Erythroblast (primary cell): ENCODE results near the gene EFHC2.

Experiments
- DNase-seq, 2 experiments: peaks; one replicate each; lab custom pipeline; 2025; lab: John Stamatoyannopoulos, UW
- GATA1 ChIP-seq: IDR thresholded peaks from 2 replicates; pipeline ENCODE4 v1.6.1; 2011; ENCODE audit warnings: low read depth, mild to moderate bottlenecking, control low read depth, low read length, moderate library complexity
- POLR2A ChIP-seq: IDR thresholded peaks from 2 replicates; pipeline ENCODE4 v1.6.1; 2011; ENCODE audit warnings: mild to moderate bottlenecking, low read length

EFHC2 gene

DNA sequence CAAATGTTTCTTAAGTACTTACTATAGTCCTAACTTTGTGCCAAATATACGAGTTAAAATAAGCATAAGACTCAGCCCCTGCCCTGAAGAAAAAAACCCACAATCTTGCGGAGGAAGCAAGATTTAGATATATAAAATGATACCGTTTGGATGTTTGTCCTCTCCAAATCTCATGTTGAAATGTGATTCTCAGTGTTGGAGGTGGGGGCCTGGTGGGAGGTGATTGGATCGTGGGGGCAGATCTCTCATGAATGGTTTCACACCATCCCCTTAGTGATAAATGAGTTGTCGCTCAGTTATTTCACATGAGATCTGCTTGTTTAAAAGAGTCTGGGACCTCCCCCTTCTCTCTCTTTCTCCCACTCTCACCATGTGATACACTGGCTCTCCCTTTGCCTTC, 28.7 kb downstream of the EFHC2 start:
- DNase-seq, result peak in 1 of 2 experiments; percentile 1
- TF ChIP-seq POLR2A (no peak), GATA1 (no peak)

DNA sequence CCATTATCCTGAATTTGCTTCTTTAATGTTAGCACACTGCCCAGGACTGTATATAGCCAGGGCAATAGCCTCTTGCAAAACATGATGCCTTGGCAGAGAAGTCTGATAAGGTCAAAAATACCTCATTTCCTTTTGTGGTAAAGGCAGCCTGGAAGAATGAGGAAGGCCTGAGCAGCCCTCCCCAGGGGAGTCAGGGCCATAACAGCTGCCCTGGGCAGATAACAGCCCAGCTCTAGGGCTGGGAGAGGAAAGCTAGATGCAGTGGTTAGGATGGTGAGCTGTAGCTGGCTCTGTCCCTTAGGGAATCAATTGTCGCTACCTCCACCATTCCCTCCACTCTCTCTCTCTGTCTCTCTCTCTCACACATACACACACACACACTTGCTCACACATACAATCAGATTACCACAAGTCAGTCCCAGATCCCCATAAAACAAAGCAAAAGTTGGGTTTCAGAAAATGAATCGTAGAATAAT, 29.2 kb downstream of the EFHC2 start:
- no peak for TF ChIP-seq POLR2A
- TF ChIP-seq GATA1, result peak; percentile 58
- peak; percentile 76 to 87 for DNase-seq

DNA sequence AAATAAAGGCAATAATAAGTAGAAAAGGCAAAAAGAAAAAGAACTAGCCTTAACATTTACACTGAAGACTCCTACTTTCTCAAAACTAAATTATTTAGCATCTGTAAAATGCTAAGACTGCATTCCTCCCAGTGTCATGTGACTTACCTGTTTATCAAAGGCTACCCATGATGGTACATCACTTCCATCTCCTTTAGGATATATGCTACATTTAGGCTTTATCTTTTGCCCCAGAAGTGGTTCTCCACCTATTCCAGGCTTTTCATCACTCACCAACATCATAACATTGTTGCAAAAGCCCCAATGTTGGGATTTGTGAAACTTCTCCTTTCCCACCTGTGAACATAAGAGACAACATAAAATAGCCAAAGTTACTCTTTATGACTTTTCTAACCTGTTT, 31.1 kb downstream of the EFHC2 start:
- TF ChIP-seq GATA1 (no peak), POLR2A (no peak)
- DNase-seq, result no peak

DNA sequence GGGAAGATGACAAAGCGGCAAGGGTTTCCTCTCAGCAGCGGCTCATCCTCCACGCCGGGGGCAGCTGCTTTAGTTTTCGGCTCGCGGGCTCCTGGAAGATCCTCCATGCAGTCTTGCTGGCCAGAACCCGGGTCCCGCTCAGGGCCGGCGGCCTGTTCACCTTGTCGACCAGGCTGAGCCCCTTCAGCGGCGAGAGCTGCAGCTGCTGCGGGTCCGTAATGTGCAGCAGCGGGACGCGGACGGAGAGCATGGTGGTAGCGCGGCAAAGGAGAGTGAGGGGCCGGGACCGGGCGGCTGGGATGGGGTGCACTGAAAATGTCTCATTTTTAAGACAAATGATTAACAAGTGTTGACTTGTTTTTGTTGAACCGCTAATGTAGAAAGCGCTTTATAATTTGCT, 33.2 kb downstream of the EFHC2 start:
- DNase-seq, result no peak
- TF ChIP-seq GATA1 (no peak), POLR2A (no peak)

DNA sequence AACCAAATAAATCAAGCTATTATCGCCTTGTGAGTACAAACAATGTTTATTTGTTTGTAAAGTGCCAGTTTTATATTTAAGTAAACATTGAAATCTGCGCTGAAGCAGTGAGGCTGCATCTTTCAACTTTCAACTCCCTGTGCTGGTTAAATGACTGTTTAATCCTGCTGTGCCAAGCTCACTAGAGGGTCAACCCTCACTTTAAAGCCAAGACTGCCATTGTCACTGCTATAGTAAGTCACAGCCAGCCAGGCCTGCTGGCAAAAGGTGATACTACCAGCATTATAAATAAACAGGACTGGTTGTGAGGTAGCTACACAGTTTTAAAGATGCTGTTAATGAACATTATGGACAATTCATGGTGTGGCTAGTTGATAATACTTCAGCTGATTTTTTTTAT, 34.6 kb downstream of the EFHC2 start:
- DNase-seq, result no peak
- TF ChIP-seq GATA1, result no peak
- TF ChIP-seq POLR2A, result no peak

DNA sequence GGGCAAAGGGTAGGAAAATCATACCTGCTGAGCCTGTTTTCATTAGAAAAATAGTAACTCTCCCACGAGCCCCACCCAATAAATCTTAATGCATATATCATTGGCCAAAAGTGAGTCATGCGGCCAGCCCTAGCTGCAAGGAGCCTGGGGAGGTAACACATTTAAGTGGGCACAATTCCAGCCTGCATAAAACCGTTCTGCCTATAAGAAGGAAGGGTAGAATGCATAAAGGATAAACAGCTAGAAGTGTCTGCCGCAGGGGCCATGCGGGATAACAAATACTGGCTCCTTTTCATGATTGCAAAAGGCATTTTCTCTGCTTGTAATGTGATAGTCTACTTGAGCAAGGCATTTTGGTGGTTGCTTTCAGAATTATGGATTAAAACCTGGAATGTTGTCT, 37.1 kb downstream of the EFHC2 start:
- DNase-seq, result no peak
- TF ChIP-seq POLR2A (no peak), GATA1 (no peak)

DNA sequence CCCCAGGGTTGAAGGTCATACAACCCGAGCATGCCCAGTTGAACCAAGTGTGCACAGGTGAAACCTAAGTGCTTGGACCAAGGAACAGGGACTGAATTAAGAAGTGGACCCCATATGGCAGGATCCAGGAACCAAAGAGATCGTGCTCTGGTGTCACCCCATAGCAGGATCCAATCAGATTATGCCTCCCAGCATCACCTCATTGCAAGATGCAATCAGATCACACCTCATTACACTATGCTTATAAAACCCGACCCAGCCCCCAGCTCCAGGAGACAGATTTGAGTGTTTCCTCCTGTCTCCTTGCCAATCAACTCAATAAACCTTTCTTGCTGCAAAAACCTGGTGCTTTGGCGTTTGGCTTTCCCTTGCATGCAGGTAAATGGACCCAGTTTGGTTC, 37.6 kb downstream of the EFHC2 start:
- DNase-seq, result no peak
- TF ChIP-seq POLR2A (no peak), GATA1 (no peak)

DNA sequence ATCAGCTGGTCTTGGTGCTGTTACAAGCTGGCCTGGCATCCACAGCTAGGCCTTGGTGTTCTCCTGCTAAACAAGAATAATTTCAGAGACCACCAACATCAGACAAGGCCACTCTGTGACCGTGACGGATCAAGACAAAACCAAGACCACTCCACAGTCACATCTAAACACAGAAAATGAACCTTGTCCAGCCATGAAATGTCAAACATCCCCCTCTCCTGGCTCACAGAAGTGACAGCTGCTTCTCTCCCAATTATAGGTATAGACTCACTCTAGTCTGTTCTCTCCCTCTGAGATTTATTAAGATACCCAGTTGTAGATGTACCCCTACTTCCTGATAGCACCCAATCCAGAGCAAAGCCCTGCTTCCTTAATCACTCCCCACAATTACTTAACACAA, 40.4 kb downstream of the EFHC2 start:
- TF ChIP-seq GATA1 (no peak), POLR2A (no peak)
- DNase-seq, result no peak

DNA sequence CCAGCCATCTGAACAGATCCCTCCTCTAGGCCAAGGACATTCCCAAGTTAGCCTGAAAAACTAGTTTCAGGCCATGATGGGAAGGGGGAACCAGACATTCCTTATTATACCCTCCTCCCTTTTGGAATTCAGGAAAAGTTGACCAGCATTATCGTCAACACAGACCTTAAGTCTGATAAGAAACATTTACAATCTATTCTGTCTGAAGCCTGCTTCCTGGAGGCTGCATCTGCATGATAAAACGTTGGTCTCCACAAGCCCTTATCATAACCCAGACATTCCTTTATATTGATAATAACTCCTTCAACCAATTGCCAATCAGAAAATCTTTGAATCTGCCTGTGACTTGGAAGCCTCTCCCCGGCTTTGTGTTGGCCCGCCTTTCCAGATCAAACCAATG, 44.3 kb downstream of the EFHC2 start:
- peak; percentile 11 to 77 for DNase-seq
- TF ChIP-seq GATA1, result no peak
- no peak for TF ChIP-seq POLR2A

DNA sequence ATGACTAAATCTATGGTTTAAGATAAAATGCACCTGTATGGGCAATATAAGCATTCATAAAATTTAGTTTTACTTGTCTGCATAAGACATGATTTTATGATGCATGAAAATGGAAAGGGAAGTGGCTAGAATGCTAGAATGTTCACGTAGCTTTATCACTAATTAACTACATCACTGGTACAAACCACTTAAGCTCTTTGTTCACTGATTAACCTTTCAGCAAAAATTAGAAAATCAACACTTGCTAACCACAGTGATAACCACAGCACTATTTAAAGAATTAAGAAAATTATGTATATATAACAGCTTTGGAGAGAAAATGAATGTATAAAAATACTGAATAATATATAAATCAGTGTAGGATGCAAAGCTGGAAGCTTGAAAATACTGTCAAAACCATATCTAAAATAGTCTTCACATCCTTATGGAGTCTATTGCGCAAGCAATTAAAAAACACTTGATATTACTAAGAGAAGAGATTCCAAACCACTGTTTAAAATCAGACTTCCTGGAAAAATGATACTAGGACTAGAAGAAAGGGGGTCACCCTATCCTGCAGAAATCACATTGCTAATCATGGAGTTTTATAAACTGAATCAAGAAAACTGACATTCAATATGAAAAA, 51.9 kb downstream of the EFHC2 start:
- TF ChIP-seq GATA1 (no peak), POLR2A (no peak)
- DNase-seq, result no peak

DNA sequence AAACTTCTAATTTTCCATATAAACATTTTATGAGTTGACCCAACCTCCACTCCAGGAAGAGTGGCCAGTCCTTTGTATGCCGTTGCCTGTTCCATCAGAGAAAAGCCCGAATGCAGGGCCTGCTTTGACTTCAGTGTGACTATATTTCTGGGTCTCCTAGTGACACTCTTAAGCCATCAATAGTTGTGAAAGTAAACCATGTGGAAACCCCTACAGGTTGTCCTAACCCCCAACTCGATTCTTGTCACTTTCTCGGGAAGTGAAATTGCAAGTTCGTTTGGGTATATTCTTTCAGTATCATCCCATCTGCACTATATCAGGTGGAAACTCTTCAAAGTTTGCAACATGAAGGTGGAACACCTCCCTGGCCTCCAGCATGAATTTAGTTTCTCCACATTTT, 52.8 kb downstream of the EFHC2 start:
- no peak for TF ChIP-seq GATA1
- TF ChIP-seq POLR2A, result no peak
- no peak for DNase-seq

DNA sequence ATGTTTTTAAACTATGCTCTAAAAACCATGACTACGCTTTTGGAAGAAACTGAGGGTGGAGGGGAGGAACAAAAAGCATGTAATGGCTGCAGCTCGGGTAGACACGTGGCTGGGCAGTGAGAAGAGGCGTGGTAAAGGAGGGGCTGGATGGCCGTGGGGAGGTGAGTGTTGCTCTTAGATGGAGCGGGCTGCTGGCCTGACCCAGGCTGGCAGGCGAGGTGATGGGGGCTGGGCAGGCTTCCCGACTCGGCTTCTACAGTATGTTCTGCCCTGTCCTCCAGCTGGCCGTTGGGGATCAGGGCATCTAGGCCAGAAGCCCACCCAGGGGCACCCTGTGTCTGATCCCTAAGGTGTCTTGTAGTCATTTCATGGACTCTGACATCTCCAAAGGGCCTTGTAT, 60.7 kb downstream of the EFHC2 start:
- TF ChIP-seq POLR2A, result no peak
- TF ChIP-seq GATA1, result no peak
- no peak for DNase-seq

DNA sequence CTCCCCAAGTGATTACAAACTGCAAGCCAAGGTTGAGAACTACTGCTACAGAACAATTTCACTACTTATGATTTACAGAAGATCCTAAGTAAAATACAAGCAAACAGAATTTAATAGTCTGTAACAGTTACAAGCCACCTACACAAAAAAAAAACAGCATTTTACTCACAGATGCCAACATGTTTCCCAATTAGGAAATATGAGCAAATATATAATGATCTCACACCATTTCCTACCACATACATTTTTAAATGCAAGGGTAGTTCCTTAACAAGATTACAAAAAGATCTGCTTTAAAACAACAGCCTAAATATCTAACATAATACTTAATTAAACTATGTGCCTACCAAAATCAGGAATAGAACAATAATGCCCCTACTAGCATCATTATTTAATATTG, 63.4 kb downstream of the EFHC2 start:
- no peak for DNase-seq

DNA sequence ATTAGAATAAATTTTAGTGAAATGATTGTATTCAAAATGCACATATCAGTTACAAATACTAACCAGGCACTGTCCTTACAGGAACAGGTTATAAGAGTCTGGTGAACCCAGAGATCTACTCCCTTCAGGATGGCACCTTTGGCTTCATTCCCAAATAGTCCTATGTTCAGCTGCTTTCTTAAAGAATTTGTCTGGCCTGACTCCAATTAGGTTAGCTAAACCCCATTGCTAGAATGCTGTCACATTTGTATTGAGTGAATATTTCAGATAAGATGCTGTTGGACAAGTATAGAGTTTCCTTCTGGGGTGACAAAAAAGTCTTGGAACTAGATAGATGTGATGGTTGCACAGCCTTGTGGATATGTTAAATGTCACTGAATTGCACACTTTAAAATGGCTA, 69.4 kb downstream of the EFHC2 start:
- no peak for TF ChIP-seq POLR2A
- TF ChIP-seq GATA1, result no peak
- no peak for DNase-seq

More for the DNA sequence above, 63.4 kb downstream of the EFHC2 start:
- TF ChIP-seq POLR2A (no peak), GATA1 (no peak)

DNA sequence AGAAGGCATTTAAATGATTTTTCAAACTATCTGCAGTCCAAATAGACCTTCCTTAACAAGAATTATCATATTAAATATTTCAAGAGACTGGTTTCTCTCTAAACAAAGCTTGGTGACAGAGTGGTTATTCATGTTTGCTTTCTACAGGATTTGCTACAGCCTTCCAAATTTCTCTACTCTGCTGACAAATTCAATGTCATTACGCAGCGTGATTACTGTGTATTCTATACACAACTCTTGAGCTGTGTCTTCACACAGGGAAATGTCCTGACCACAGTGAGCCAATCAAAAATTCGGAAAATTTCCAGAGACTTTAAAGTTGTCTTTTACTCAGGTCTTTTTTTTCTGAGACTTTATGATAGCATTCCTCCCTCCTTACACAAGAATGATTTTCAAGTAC, 75.6 kb downstream of the EFHC2 start:
- no peak for DNase-seq
- TF ChIP-seq GATA1 (no peak), POLR2A (no peak)
